ENCODE data around the gene CCND2.

DNA sequence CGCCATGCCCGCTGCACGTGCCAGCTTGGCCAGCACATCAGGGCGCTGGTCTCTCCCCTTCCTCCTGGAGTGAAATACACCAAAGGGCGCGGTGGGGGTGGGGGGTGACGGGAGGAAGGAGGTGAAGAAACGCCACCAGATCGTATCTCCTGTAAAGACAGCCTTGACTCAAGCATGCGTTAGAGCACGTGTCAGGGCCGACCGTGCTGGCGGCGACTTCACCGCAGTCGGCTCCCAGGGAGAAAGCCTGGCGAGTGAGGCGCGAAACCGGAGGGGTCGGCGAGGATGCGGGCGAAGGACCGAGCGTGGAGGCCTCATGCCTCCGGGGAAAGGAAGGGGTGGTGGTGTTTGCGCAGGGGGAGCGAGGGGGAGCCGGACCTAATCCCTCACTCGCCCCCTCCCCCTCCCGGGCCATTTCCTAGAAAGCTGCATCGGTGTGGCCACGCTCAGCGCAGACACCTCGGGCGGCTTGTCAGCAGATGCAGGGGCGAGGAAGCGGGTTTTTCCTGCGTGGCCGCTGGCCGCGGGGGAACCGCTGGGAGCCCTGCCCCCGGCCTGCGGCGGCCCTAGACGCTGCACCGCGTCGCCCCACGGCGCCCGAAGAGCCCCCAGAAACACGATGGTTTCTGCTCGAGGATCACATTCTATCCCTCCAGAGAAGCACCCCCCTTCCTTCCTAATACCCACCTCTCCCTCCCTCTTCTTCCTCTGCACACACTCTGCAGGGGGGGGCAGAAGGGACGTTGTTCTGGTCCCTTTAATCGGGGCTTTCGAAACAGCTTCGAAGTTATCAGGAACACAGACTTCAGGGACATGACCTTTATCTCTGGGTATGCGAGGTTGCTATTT lies 914 bp upstream of the CCND2 start:
- peak; percentile 52 for TF ChIP-seq POLR2AphosphoS5 (IDR thresholded peaks at IDR 0.05; ENCODE audit: low read depth)
- TF ChIP-seq, protein P1, sequence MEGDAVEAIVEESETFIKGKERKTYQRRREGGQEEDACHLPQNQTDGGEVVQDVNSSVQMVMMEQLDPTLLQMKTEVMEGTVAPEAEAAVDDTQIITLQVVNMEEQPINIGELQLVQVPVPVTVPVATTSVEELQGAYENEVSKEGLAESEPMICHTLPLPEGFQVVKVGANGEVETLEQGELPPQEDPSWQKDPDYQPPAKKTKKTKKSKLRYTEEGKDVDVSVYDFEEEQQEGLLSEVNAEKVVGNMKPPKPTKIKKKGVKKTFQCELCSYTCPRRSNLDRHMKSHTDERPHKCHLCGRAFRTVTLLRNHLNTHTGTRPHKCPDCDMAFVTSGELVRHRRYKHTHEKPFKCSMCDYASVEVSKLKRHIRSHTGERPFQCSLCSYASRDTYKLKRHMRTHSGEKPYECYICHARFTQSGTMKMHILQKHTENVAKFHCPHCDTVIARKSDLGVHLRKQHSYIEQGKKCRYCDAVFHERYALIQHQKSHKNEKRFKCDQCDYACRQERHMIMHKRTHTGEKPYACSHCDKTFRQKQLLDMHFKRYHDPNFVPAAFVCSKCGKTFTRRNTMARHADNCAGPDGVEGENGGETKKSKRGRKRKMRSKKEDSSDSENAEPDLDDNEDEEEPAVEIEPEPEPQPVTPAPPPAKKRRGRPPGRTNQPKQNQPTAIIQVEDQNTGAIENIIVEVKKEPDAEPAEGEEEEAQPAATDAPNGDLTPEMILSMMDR (conservative IDR thresholded peaks at IDR 0.05; ENCODE audit: low read depth in 2 of 2), result no peak
- TF ChIP-seq EZH2phosphoT487 (IDR thresholded peaks at IDR 0.05; ENCODE audit: unreplicated experiment), result no peak
- TF ChIP-seq EZH2 (IDR thresholded peaks at IDR 0.05; ENCODE audit: low read depth, unreplicated experiment), result no peak
- no peak for TF ChIP-seq CREB1 (CRISPR knock-in tag; IDR thresholded peaks at IDR 0.05; ENCODE audit: low read depth)
- TF ChIP-seq, protein P2, sequence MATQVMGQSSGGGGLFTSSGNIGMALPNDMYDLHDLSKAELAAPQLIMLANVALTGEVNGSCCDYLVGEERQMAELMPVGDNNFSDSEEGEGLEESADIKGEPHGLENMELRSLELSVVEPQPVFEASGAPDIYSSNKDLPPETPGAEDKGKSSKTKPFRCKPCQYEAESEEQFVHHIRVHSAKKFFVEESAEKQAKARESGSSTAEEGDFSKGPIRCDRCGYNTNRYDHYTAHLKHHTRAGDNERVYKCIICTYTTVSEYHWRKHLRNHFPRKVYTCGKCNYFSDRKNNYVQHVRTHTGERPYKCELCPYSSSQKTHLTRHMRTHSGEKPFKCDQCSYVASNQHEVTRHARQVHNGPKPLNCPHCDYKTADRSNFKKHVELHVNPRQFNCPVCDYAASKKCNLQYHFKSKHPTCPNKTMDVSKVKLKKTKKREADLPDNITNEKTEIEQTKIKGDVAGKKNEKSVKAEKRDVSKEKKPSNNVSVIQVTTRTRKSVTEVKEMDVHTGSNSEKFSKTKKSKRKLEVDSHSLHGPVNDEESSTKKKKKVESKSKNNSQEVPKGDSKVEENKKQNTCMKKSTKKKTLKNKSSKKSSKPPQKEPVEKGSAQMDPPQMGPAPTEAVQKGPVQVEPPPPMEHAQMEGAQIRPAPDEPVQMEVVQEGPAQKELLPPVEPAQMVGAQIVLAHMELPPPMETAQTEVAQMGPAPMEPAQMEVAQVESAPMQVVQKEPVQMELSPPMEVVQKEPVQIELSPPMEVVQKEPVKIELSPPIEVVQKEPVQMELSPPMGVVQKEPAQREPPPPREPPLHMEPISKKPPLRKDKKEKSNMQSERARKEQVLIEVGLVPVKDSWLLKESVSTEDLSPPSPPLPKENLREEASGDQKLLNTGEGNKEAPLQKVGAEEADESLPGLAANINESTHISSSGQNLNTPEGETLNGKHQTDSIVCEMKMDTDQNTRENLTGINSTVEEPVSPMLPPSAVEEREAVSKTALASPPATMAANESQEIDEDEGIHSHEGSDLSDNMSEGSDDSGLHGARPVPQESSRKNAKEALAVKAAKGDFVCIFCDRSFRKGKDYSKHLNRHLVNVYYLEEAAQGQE (IDR thresholded peaks at IDR 0.05; ENCODE audit: unreplicated experiment), result no peak
- TF ChIP-seq JUNB (IDR thresholded peaks at IDR 0.05; ENCODE audit: unreplicated experiment), result no peak
- TF ChIP-seq ZNF114 (CRISPR knock-in tag; IDR thresholded peaks at IDR 0.05), result no peak
- TF ChIP-seq, protein P3, sequence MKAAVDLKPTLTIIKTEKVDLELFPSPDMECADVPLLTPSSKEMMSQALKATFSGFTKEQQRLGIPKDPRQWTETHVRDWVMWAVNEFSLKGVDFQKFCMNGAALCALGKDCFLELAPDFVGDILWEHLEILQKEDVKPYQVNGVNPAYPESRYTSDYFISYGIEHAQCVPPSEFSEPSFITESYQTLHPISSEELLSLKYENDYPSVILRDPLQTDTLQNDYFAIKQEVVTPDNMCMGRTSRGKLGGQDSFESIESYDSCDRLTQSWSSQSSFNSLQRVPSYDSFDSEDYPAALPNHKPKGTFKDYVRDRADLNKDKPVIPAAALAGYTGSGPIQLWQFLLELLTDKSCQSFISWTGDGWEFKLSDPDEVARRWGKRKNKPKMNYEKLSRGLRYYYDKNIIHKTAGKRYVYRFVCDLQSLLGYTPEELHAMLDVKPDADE (IDR thresholded peaks at IDR 0.05), result no peak
- no peak for TF ChIP-seq STAT1 (IDR thresholded peaks at IDR 0.05; ENCODE audit: unreplicated experiment)
